Measurements from ENCODE around the gene ZNF726. TPM values are rescaled to one million over a fixed set of nuclear protein-coding genes. Genes with fewer than 3 reads are reported as not detected.
A peak's percentile ranks its signal among the peaks of the same experiment; 100 is the strongest.

ZNF726 gene
- 1 to 10 TPM in 4 of 6 experiments, under 1 TPM in 2; 0.73 to 4.1 (median 1.9) TPM for total RNA-seq
- long read RNA-seq, result 0 reads

DNA sequence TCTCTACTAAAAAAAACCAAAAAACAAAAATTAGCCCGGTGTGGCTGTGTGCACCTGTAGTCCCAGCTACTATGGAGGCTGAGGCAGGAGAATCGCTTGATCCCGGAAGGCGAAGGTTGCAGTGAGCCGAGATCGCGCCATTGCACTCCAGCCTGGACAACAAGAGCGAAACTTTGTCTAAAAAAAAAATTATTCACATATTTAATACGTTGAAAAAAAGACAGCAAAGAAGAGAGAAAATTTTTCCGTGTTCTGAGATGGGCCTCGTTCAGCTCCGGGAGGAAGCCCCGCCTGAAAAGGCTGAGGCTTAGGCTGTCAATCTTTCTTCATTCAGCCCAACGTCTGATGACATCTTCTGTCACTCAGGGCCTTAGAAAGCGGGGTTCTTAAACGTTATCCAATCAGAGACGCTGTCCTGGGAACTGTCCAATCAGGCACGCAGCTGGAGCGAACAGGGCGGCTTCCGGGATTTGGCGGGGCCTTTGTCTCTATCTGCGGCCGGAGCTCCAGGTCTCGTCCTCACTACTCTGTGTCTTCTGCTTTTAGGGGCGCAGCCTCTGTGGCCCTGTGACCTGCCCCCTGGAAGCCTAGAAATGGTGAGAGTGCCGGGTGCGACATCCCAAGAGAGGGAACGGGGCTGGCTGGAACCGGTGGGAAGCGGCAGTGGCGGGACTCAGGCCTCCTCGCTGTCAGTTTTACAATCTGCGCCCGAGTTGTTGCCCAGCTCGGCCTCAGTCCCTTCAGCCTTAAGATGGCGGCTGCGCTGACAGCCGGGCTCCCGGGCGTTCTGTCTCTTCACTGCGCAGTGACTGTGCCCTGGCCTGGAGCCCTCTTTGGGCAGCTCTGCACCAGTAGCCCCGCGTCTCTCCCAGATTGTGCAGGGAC lies at the start of gene ZNF726:
Gene ZNF726, plus strand, starts transcription at position 485 of the 885 bp plus-strand sequence. Its CDS starts 109 bp downstream, at position 594.
- ATAC-seq (peak; percentile 89 to 94 (median 92)), DNase-seq (peak; percentile 85 to 89 (median 89))
- TF ChIP-seq, protein P1, sequence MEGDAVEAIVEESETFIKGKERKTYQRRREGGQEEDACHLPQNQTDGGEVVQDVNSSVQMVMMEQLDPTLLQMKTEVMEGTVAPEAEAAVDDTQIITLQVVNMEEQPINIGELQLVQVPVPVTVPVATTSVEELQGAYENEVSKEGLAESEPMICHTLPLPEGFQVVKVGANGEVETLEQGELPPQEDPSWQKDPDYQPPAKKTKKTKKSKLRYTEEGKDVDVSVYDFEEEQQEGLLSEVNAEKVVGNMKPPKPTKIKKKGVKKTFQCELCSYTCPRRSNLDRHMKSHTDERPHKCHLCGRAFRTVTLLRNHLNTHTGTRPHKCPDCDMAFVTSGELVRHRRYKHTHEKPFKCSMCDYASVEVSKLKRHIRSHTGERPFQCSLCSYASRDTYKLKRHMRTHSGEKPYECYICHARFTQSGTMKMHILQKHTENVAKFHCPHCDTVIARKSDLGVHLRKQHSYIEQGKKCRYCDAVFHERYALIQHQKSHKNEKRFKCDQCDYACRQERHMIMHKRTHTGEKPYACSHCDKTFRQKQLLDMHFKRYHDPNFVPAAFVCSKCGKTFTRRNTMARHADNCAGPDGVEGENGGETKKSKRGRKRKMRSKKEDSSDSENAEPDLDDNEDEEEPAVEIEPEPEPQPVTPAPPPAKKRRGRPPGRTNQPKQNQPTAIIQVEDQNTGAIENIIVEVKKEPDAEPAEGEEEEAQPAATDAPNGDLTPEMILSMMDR (IDR thresholded peaks at IDR 0.05), result no peak
- TF ChIP-seq POLR2A (IDR thresholded peaks at IDR 0.05), result peak; percentile 19
- intact Hi-C loops (cut with DNase I), result no loop called here
- Histone ChIP-seq H3K27ac (peak within 1 kb of the TSS; percentile 39 to 64 (median 44)), H3K27me3 (no peaks in the 10 kb centered on the region), H3K4me1 (peaks cover 0 to 24% (median 8%) of the 10 kb centered on the region in 4 donors), H3K9me3 (no peaks in the 10 kb centered on the region), H3K4me3 (peak within 1 kb of the TSS; percentile 61 to 71 (median 62)), H3K36me3 (no peaks in the 10 kb centered on the region)
- 24% methylated on average over 32 of the region's 44 CpGs for WGBS (ENCODE audit: insufficient coverage, low coverage, low lambda C conversion rate, missing lambda C conversion rate)

DNA sequence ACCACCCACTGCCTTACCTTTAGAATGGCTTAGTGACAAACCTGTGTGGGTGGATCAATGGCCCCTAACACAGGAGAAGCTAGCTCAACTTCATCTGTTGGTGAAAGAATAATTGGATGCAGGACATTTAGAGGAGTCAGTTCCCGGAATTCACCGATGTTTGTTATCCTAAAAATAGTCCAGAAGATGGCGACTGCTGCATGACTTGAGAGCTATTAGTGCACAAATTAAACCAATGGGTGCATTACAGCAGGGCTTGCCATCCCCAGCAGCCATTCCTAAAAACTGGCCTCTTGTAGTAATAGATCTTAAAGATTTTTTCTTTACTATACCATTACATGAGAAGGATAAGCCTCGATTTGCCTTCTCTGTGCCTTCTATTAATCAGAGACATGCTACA lies 46.8 kb upstream of the ZNF726 start:
- Histone ChIP-seq H3K27me3 (no peaks in the 10 kb centered on the region), H3K27ac (no peak overlapping the region), H3K36me3 (no peaks in the 10 kb centered on the region), H3K4me3 (no peak overlapping the region), H3K4me1 (peaks cover 0 to 8% (median 0%) of the 10 kb centered on the region in 4 donors), H3K9me3 (peaks cover 0 to 3% (median 0%) of the 10 kb centered on the region in 4 donors)
- no peak for DNase-seq
- peak in 3 of 4 donors; percentile 41 to 61 (median 56) for ATAC-seq
- TF ChIP-seq, protein P1 (IDR thresholded peaks at IDR 0.05), result peak; percentile 12 to 38 (median 28)
- no peak for TF ChIP-seq POLR2A (IDR thresholded peaks at IDR 0.05)
- WGBS (ENCODE audit: insufficient coverage, low coverage, low lambda C conversion rate, missing lambda C conversion rate), result 63% methylated on average over 2 of the region's 4 CpGs
- intact Hi-C loops (cut with DNase I), result no loop called here

DNA sequence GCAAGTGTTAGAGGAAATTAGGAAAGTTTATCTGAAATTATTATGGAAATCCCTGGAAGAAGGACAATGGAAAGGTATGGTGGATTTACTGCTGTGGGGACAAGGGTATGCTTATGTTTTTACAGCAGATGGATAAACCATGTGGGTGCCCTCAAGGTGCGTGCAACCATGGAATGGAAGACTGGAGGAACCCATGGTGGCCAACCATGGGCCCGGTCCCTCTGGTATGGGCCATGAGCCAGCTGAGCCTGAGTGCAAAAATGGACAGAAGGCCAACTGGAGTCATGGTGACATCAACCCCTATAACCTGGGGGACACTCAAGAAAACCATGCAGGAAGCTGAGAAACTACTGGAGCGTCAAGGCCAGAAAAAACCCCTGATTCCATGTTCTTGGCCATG lies 46.1 kb upstream of the ZNF726 start:
- Histone ChIP-seq H3K36me3 (no peaks in the 10 kb centered on the region), H3K4me3 (no peak overlapping the region), H3K27me3 (no peaks in the 10 kb centered on the region), H3K9me3 (peaks cover 0 to 3% (median 0%) of the 10 kb centered on the region in 4 donors), H3K4me1 (peaks cover 0 to 8% (median 0%) of the 10 kb centered on the region in 4 donors), H3K27ac (no peak overlapping the region)
- no peak for ATAC-seq
- intact Hi-C loops (cut with DNase I), result no loop called here
- DNase-seq, result no peak
- WGBS (ENCODE audit: insufficient coverage, low coverage, low lambda C conversion rate, missing lambda C conversion rate), result no CpG with 5 or more reads among the region's 3 CpGs
- TF ChIP-seq, protein P1 (IDR thresholded peaks at IDR 0.05), result no peak
- TF ChIP-seq POLR2A (IDR thresholded peaks at IDR 0.05), result no peak

DNA sequence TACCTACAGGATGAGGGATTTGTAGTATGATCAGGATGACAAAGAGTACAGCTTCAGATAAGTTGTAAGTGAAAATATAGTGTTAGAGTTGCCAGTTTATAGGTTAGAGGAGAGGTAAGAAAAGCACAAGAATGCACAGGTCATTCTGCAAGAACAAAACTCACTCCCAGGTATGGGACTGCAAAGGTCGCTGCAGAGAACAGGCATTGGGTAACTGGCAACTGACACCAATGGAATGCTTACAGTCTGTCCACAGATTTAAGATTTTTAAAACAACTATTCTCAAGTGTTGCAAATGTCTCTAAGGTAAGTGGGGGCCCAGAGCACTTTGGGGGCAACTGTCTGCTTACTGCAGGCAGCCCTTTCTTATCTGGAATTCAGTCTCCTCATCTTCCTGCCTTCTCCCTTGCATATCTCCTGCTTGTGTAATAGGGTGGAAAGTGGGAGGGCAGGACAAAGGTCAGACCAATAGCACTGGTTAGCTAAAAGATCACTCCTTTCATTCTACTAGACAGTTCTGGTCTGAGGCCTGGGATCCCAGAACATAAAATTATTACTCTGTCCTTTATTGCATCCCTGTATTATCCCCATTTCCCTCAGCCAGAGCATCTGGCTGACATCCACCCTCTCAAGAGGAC lies 42.3 kb upstream of the ZNF726 start:
- H3K27ac ChIP-seq, result peak overlapping the region in 1 of 3 donors; percentile 52
- peak; percentile 88 to 96 (median 94) for ATAC-seq
- no peak overlapping the region for H3K4me3 ChIP-seq
- H3K4me1 ChIP-seq, result peaks cover 0 to 8% (median 0%) of the 10 kb centered on the region in 4 donors
- WGBS (ENCODE audit: insufficient coverage, low coverage, low lambda C conversion rate, missing lambda C conversion rate), result 25% methylated on average over 1 of the region's 1 CpG
- no peak for TF ChIP-seq POLR2A (IDR thresholded peaks at IDR 0.05)
- TF ChIP-seq, protein P1 (IDR thresholded peaks at IDR 0.05), result no peak
- H3K36me3 ChIP-seq, result no peaks in the 10 kb centered on the region
- intact Hi-C loops (cut with DNase I), result loop anchor here in 1 of 2 donors (10.0 kb wide), 1 partner anchor 92 kb away; no protein-coding TSS in a partner anchor
- peak in 1 of 3 donors; percentile 78 for DNase-seq
- no peaks in the 10 kb centered on the region for H3K9me3 ChIP-seq
- H3K27me3 ChIP-seq, result no peaks in the 10 kb centered on the region

Data from right lobe of liver (tissue), 6 donors.